Common myeloid progenitor, CD34-positive (primary cell): ENCODE data around the gene FYB1.

Experiments
- CTCF ChIA-PET: fragments of 350-600 bp; sonication (Branson Sonifier 250); formaldehyde crosslinking; loops from one replicate; lab custom pipeline; 2021; ENCODE audit warnings: antibody characterized with exemption; lab: Charles Lee
- POLR2A ChIA-PET: fragments of 350-600 bp; sonication (Branson Sonifier 250); formaldehyde crosslinking; loops from one replicate; lab custom pipeline; 2021; ENCODE audit warnings: antibody characterized with exemption; lab: Charles Lee
- DNase-seq, 3 donors: peaks; one replicate each; pipeline versions ENCODE4 v3.0.0 to v3.0.0-alpha.2; 2013
- H3K27ac ChIP-seq, 2 experiments: 1 replicate in 1 of 2; 2 replicates in 1 of 2; pipeline ENCODE4 v1.7.0; 2013; ENCODE audit warnings: inconsistent platforms in 2 of 2, low read length in 2 of 2, mild to moderate bottlenecking in 2 of 2, low read depth in 1 of 2, moderate library complexity in 1 of 2; ENCODE audit not compliant: severe bottlenecking in 2 of 2, insufficient read depth in 1 of 2, poor library complexity in 1 of 2
- H3K27me3 ChIP-seq, 5 experiments: replicated peaks in 2 of 5; 1 replicate in 3 of 5; 2 replicates in 2 of 5; pipeline versions ENCODE4 v1.6.1 to v1.7.0; 2013; ENCODE audit warnings: low read length in 4 of 5, mild to moderate bottlenecking in 2 of 5, moderate library complexity in 2 of 5, inconsistent platforms in 1 of 5; ENCODE audit not compliant: insufficient read depth in 5 of 5, control insufficient read depth in 4 of 5
- H3K36me3 ChIP-seq, 4 experiments: 1 replicate in 2 of 4; 2 replicates in 2 of 4; pipeline versions ENCODE4 v1.6.1 to v1.7.0; 2013; ENCODE audit warnings: low read length in 3 of 4, control low read depth in 1 of 4, mild to moderate bottlenecking in 1 of 4; ENCODE audit not compliant: control insufficient read depth in 4 of 4, insufficient read depth in 4 of 4
- H3K4me1 ChIP-seq, 4 experiments: 1 replicate in 3 of 4; 2 replicates in 1 of 4; pipeline versions ENCODE4 v1.6.1 to v1.7.1; 2013; ENCODE audit warnings: low read length in 3 of 4, mild to moderate bottlenecking in 3 of 4, control low read depth in 1 of 4, inconsistent platforms in 1 of 4, moderate library complexity in 1 of 4; ENCODE audit not compliant: control insufficient read depth in 4 of 4, insufficient read depth in 4 of 4; ENCODE audit errors: control extremely low read depth in 1 of 4
- H3K4me3 ChIP-seq, 7 experiments: 1 replicate in 4 of 7; 2 replicates in 3 of 7; pipeline versions ENCODE4 v1.5.1 to v1.7.0; 2013; ENCODE audit warnings: mild to moderate bottlenecking in 7 of 7, low read length in 6 of 7, moderate library complexity in 6 of 7, inconsistent platforms in 2 of 7, low read depth in 2 of 7, control low read depth in 1 of 7; ENCODE audit not compliant: insufficient read depth in 4 of 7, control insufficient read depth in 1 of 7; ENCODE audit errors: extremely low read depth in 1 of 7
- H3K9me3 ChIP-seq, 5 experiments: 1 replicate in 4 of 5; 2 replicates in 1 of 5; pipeline versions ENCODE4 v1.6.1 to v1.7.1; 2013; ENCODE audit warnings: low read length in 4 of 5, mild to moderate bottlenecking in 2 of 5, inconsistent platforms in 1 of 5, low read depth in 1 of 5, moderate library complexity in 1 of 5; ENCODE audit not compliant: control insufficient read depth in 4 of 5, insufficient read depth in 2 of 5; ENCODE audit errors: control extremely low read depth in 1 of 5
- WGBS: methylation state at CpG from one replicate; pipeline ENCODE4 v1.1.5; 2013; ENCODE audit not compliant: insufficient coverage; 5-methylcytosine and 5-hydroxymethylcytosine counted together

The FYB1 gene

DNA sequence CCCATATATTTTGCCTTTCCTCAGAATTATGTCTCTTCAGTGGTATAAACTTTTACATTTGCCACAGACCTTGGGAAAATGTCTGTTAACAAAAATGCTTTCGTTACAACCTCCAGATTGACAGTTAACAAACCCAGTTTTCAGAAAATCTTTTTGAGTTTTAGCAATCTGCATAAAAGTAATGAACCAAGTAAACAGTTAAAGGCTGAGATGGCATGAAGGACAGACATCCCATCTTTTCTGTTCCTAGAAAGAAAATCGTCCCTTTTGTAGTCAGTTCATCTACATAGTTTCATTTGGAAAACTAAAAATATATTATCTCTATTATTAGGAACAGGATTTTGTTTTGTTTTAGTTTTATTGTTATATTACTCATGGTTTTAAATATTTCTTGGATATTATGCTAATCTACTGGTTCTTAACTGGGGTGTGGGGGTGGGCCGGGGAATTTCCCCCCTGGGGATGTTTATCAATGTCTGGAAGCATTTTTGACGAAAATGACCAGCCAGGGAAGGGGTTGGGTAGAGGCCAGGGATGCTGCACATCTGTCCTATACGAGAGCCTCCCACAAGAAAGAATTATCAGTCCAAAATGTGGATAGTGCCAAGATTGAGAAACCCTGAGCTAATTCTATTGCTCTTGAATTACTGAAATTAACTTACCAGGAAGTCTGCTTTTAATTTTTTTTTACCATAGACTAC lies 11.9 kb downstream of the FYB1 start:
- H3K27me3 ChIP-seq: no peaks in the 10 kb centered on the region
- H3K36me3 ChIP-seq: no peaks in the 10 kb centered on the region
- DNase-seq: no peak
- H3K4me1 ChIP-seq: peaks cover 27 to 80% (median 32%) of the 10 kb centered on the region in 4 experiments
- H3K4me3 ChIP-seq: no peak overlapping the region
- H3K9me3 ChIP-seq: no peaks in the 10 kb centered on the region
- CTCF ChIA-PET: interaction anchor here (0.6 kb wide), 1 partner anchor 10 kb away, joined by 3 read pairs; no protein-coding TSS in a partner anchor
- 100% methylated on average over 3 of the region's 5 CpGs for WGBS
- no peak overlapping the region for H3K27ac ChIP-seq
- POLR2A ChIA-PET: no interaction called here

GRCh38 chr5:39206630-39207321 lies 12.6 kb downstream of the FYB1 start:
- Histone ChIP-seq H3K27ac (no peak overlapping the region), H3K36me3 (peaks cover 0 to 3% (median 0%) of the 10 kb centered on the region in 4 experiments), H3K4me1 (peaks cover 27 to 81% (median 32%) of the 10 kb centered on the region in 4 experiments), H3K9me3 (no peaks in the 10 kb centered on the region), H3K27me3 (no peaks in the 10 kb centered on the region), H3K4me3 (no peak overlapping the region)
- DNase-seq: no peak
- ChIA-PET POLR2A (no interaction called here), CTCF (no interaction called here)
- WGBS: 100% methylated on average over 1 of the region's 3 CpGs

GRCh38 chr5:39205550-39205949 lies 13.8 kb downstream of the FYB1 start:
- POLR2A ChIA-PET: interaction anchor here (0.6 kb wide), 1 partner anchor 205 kb away, joined by 3 read pairs; no protein-coding TSS in a partner anchor
- Histone ChIP-seq H3K27ac (no peak overlapping the region), H3K36me3 (peaks cover 0 to 3% (median 0%) of the 10 kb centered on the region in 4 experiments), H3K27me3 (no peaks in the 10 kb centered on the region), H3K9me3 (no peaks in the 10 kb centered on the region), H3K4me1 (peaks cover 21 to 79% (median 30%) of the 10 kb centered on the region in 4 experiments), H3K4me3 (no peak overlapping the region)
- DNase-seq: no peak
- CTCF ChIA-PET: interaction anchor here (0.8 to 1.7 kb wide), 2 partner anchors 12 to 14 kb away, joined by 5 to 6 read pairs; partner anchors contain the start of gene FYB1
- WGBS: 100% methylated on average over 1 of the region's 3 CpGs

DNA sequence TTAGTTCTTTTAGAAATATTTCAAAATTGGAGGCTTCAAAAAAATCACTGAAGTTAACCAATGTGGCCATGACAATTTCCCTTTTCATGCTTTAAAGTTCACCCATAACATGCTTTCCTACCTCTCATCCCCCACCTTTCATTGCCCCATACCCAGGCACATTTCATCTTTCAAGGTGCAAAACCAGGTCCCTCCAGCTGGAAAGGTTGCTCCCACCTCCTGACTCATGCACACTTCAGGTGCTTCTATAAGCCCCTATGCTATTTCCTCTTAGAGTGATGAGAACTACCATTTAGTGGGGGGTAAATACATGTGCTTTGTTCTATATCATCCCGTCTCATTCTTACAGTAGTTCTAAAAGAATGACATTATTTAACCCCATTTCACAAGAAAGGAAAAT lies 15.4 kb downstream of the FYB1 start:
- CTCF ChIA-PET: no interaction called here
- no peak overlapping the region for H3K27ac ChIP-seq
- POLR2A ChIA-PET: no interaction called here
- H3K27me3 ChIP-seq: no peaks in the 10 kb centered on the region
- DNase-seq: no peak
- no CpG with 5 or more reads among the region's 1 CpG for WGBS
- no peak overlapping the region for H3K4me3 ChIP-seq
- peaks cover 7 to 63% (median 25%) of the 10 kb centered on the region in 4 experiments for H3K4me1 ChIP-seq
- H3K36me3 ChIP-seq: peaks cover 0 to 3% (median 0%) of the 10 kb centered on the region in 4 experiments
- no peaks in the 10 kb centered on the region for H3K9me3 ChIP-seq

GRCh38 chr5:39203275-39203922 lies 16.0 kb downstream of the FYB1 start:
- WGBS: no CpG with 5 or more reads among the region's 1 CpG
- H3K27ac ChIP-seq: peak overlapping the region in 1 of 2 experiments; percentile 43
- H3K9me3 ChIP-seq: no peaks in the 10 kb centered on the region
- ChIA-PET CTCF (interaction anchor here (0.9 to 4.1 kb wide), 2 partner anchors 14 to 20 kb away, joined by 3 to 19 read pairs; no protein-coding TSS in a partner anchor), POLR2A (no interaction called here)
- DNase-seq: peak in 1 of 3 donors; percentile 41
- peaks cover 0 to 3% (median 0%) of the 10 kb centered on the region in 4 experiments for H3K36me3 ChIP-seq
- H3K27me3 ChIP-seq: no peaks in the 10 kb centered on the region
- H3K4me1 ChIP-seq: peaks cover 7 to 57% (median 25%) of the 10 kb centered on the region in 4 experiments
- peak overlapping the region in 2 of 7 experiments; percentile 39 to 74 for H3K4me3 ChIP-seq

- POLR2A ChIA-PET: no interaction called here
- peaks cover 0 to 3% (median 0%) of the 10 kb centered on the region in 4 experiments for H3K36me3 ChIP-seq
- no peaks in the 10 kb centered on the region for H3K27me3 ChIP-seq
- H3K9me3 ChIP-seq: no peaks in the 10 kb centered on the region
- CTCF ChIA-PET: interaction anchor here (0.9 to 4.1 kb wide), 3 partner anchors 15 to 22 kb away, joined by 3 to 19 read pairs (median 4); no protein-coding TSS in a partner anchor
- peaks cover 7 to 52% (median 25%) of the 10 kb centered on the region in 4 experiments for H3K4me1 ChIP-seq
- peak in 2 of 3 donors; percentile 64 to 67 for DNase-seq
- H3K4me3 ChIP-seq: peak overlapping the region in 4 of 7 experiments; percentile 2 to 74 (median 32)
- H3K27ac ChIP-seq: peak overlapping the region in 1 of 2 experiments; percentile 43
- 94% methylated on average over 8 of the region's 11 CpGs for WGBS
These were observed 16.6 kb downstream of the FYB1 start for GRCh38 chr5:39202597-39203274.
